ENCODE data around the gene MRPS15.

MRPS15 gene

GRCh38 chr1:36467027-36467410 is 2.8 kb upstream of the MRPS15 start:
- TF ChIP-seq CTCF (IDR thresholded peaks at IDR 0.05), result no peak
- H3K9me3 Mint-ChIP-seq, result no peaks in the 10 kb centered on the region
- no peak overlapping the region for H3K4me3 Mint-ChIP-seq
- peaks cover 81% of the 10 kb centered on the region for H3K4me1 Mint-ChIP-seq
- H3K36me3 Mint-ChIP-seq (ENCODE audit: low read depth), result no peaks in the 10 kb centered on the region
- no peak for DNase-seq
- H3K27me3 Mint-ChIP-seq (ENCODE audit: low read depth, poor library complexity), result peaks cover 3% of the 10 kb centered on the region
- H3K27ac Mint-ChIP-seq, result peak overlapping the region; percentile 100

- Mint-ChIP-seq H3K27me3 (ENCODE audit: low read depth, poor library complexity) (peaks cover 3% of the 10 kb centered on the region), H3K4me3 (peak overlapping the region; percentile 98), H3K36me3 (ENCODE audit: low read depth) (no peaks in the 10 kb centered on the region), H3K9me3 (no peaks in the 10 kb centered on the region), H3K4me1 (peaks cover 76% of the 10 kb centered on the region), H3K27ac (peak overlapping the region; percentile 100)
- DNase-seq, result no peak
- TF ChIP-seq CTCF (IDR thresholded peaks at IDR 0.05), result no peak
These were observed 2.3 kb upstream of the MRPS15 start for GRCh38 chr1:36466370-36467026.

- Mint-ChIP-seq H3K27me3 (ENCODE audit: low read depth, poor library complexity) (peaks cover 3% of the 10 kb centered on the region), H3K4me1 (peaks cover 74% of the 10 kb centered on the region), H3K9me3 (no peaks in the 10 kb centered on the region), H3K4me3 (peak overlapping the region; percentile 98), H3K36me3 (ENCODE audit: low read depth) (peaks cover 6% of the 10 kb centered on the region), H3K27ac (peak overlapping the region; percentile 100)
- no peak for DNase-seq
- no peak for TF ChIP-seq CTCF (IDR thresholded peaks at IDR 0.05)
These were observed 1.7 kb upstream of the MRPS15 start for GRCh38 chr1:36465731-36466369.

GRCh38 chr1:36464605-36465393 is 615 bp upstream of the MRPS15 start:
- Mint-ChIP-seq H3K27me3 (ENCODE audit: low read depth, poor library complexity) (peaks cover 3% of the 10 kb centered on the region), H3K27ac (peak overlapping the region; percentile 100), H3K36me3 (ENCODE audit: low read depth) (peaks cover 12% of the 10 kb centered on the region), H3K9me3 (no peaks in the 10 kb centered on the region), H3K4me1 (peaks cover 69% of the 10 kb centered on the region), H3K4me3 (peak overlapping the region; percentile 98)
- no peak for DNase-seq
- no peak for TF ChIP-seq CTCF (IDR thresholded peaks at IDR 0.05)

GRCh38 chr1:36463463-36463802 is 751 bp downstream of the MRPS15 start:
- Mint-ChIP-seq H3K4me1 (peaks cover 60% of the 10 kb centered on the region), H3K27ac (peak overlapping the region; percentile 100), H3K4me3 (peak overlapping the region; percentile 98), H3K36me3 (ENCODE audit: low read depth) (peaks cover 22% of the 10 kb centered on the region), H3K27me3 (ENCODE audit: low read depth, poor library complexity) (no peaks in the 10 kb centered on the region), H3K9me3 (no peaks in the 10 kb centered on the region)
- no peak for TF ChIP-seq CTCF (IDR thresholded peaks at IDR 0.05)
- no peak for DNase-seq
